ENCODE data around the gene SLC16A7. TPM values are rescaled to one million over a fixed set of nuclear protein-coding genes. Genes with fewer than 3 reads are reported as not detected.

SLC16A7 gene
- total and polyA plus RNA-seq, 9 donors: 2.0 to 21.9 (median 13.7) TPM

GRCh38 chr12:59763835-59764234 lies 168.0 kb downstream of the SLC16A7 start:
- no peak for TF ChIP-seq POLR2A (IDR thresholded peaks at IDR 0.05)
- no peak for TF ChIP-seq EP300 (IDR thresholded peaks at IDR 0.05)
- TF ChIP-seq CTCF (IDR thresholded peaks at IDR 0.05): no peak
- H3K4me1 ChIP-seq (ENCODE audit: insufficient read depth): no peaks in the 10 kb centered on the region
- H3K4me3 ChIP-seq: no peak overlapping the region
- H3K27ac ChIP-seq: no peak overlapping the region
- intact Hi-C loops (cut with DNase I): no loop called here
- no peak for DNase-seq
- H3K27me3 ChIP-seq: no peaks in the 10 kb centered on the region
- H3K36me3 ChIP-seq: no peaks in the 10 kb centered on the region
- H3K9me3 ChIP-seq: no peaks in the 10 kb centered on the region

- no peaks in the 10 kb centered on the region for H3K9me3 ChIP-seq
- no peak for DNase-seq
- H3K4me1 ChIP-seq (ENCODE audit: insufficient read depth): no peaks in the 10 kb centered on the region
- 92 to 97% (median 94%) methylated on average over 3 of the region's 3 CpGs for WGBS, 3 donors
- H3K4me3 ChIP-seq: no peak overlapping the region
- no peak for TF ChIP-seq CTCF (IDR thresholded peaks at IDR 0.05)
- no peak for TF ChIP-seq EP300 (IDR thresholded peaks at IDR 0.05)
- TF ChIP-seq POLR2A (IDR thresholded peaks at IDR 0.05): no peak
- no peaks in the 10 kb centered on the region for H3K27me3 ChIP-seq
- intact Hi-C loops (cut with DNase I): no loop called here
- H3K36me3 ChIP-seq: no peaks in the 10 kb centered on the region
- H3K27ac ChIP-seq: no peak overlapping the region
These were observed 172.2 kb downstream of the SLC16A7 start for GRCh38 chr12:59768031-59768430.

GRCh38 chr12:59780605-59781135 lies 184.8 kb downstream of the SLC16A7 start:
- 58 to 88% (median 87%) methylated on average over 3 of the region's 3 CpGs for WGBS, 3 donors
- DNase-seq: no peak
- Histone ChIP-seq H3K9me3 (no peaks in the 10 kb centered on the region), H3K36me3 (no peaks in the 10 kb centered on the region), H3K27me3 (no peaks in the 10 kb centered on the region), H3K4me3 (no peak overlapping the region), H3K4me1 (ENCODE audit: insufficient read depth) (no peaks in the 10 kb centered on the region), H3K27ac (no peak overlapping the region)
- intact Hi-C loops (cut with DNase I): no loop called here
- TF ChIP-seq POLR2A (IDR thresholded peaks at IDR 0.05) (no peak), CTCF (IDR thresholded peaks at IDR 0.05) (no peak), EP300 (IDR thresholded peaks at IDR 0.05) (no peak)

- Histone ChIP-seq H3K4me3 (no peak overlapping the region), H3K27me3 (no peaks in the 10 kb centered on the region), H3K27ac (no peak overlapping the region), H3K36me3 (no peaks in the 10 kb centered on the region), H3K4me1 (ENCODE audit: insufficient read depth) (no peaks in the 10 kb centered on the region), H3K9me3 (no peaks in the 10 kb centered on the region)
- TF ChIP-seq EP300 (IDR thresholded peaks at IDR 0.05): no peak
- TF ChIP-seq POLR2A (IDR thresholded peaks at IDR 0.05): no peak
- no peak for TF ChIP-seq CTCF (IDR thresholded peaks at IDR 0.05)
- 39 to 40% (median 40%) methylated on average over 4 of the region's 4 CpGs for WGBS, 3 donors
- no peak for DNase-seq
- intact Hi-C loops (cut with DNase I): no loop called here
These were observed 191.8 kb downstream of the SLC16A7 start for GRCh38 chr12:59787610-59788009.

Measured in ovary (tissue), 9 donors.